PFSK-1 (cell line): ENCODE measurements around the gene KASH5.

Experiments used
- FOXP2 ChIP-seq: optimal IDR thresholded peaks from 2 replicates; pipeline ENCODE3; 2011; ENCODE audit warnings: borderline replicate concordance, control low read depth, inconsistent platforms; ENCODE audit not compliant: insufficient read depth; ENCODE audit errors: extremely low read length, extremely low read depth
- POLR2AphosphoS5 ChIP-seq: IDR thresholded peaks from 2 replicates; pipeline ENCODE4 v1.6.1; 2012; ENCODE audit warnings: low read depth, mild to moderate bottlenecking, control low read depth, low read length, moderate library complexity
- REST ChIP-seq, 2 experiments: IDR thresholded peaks; 2 replicates each; pipeline versions ENCODE4 v1.6.1 to v1.8.0; 2011 to 2012; ENCODE audit warnings: low read depth in 2 of 2, low read length in 2 of 2, control low read depth in 1 of 2, inconsistent platforms in 1 of 2, mild to moderate bottlenecking in 1 of 2, moderate library complexity in 1 of 2; ENCODE audit not compliant: insufficient read depth in 1 of 2
- SIN3A ChIP-seq: IDR thresholded peaks from 2 replicates; pipeline ENCODE4 v1.6.1; 2012; ENCODE audit warnings: mild to moderate bottlenecking, low read length, moderate library complexity, borderline replicate concordance; ENCODE audit not compliant: insufficient read depth
- TAF1 ChIP-seq: IDR thresholded peaks from 2 replicates; pipeline ENCODE4 v1.6.1; 2012; ENCODE audit warnings: low read length, control low read depth, borderline replicate concordance; ENCODE audit not compliant: insufficient read depth

Gene KASH5

DNA sequence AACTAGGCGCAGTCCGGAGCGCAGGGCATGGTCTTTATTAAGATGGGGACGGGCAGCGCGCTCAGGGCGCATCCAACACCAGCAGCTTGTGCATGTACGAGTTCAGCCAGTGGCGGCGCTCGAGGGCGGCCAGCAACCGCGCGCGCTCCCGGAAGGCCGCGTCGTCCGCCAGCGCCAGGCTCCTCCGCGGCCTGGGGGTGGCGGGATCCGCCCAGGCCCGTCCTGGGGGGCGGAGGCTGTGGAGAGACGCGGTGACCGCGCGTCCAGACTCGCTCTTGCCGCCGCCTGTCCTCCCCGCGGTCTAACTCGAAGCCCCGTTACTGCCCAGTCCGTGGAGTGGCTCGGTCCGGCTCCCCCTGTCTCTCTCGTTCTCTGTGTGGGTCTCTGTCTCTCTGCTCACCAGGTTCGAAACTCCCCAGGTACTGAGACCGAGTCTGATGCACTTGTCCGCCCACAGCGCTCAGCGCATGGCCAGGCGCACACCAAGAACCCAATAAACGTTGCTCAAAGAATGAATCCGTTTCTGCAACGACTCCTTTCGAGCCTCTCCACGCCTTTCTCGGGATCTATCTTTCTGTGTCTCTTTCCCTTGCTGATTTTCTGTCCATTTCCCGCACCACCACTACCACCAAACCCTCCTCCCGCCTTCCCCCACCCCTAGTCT, 34.5 kb downstream of the KASH5 start:
- TF ChIP-seq FOXP2: peak; percentile 9
- TF ChIP-seq TAF1: no peak
- TF ChIP-seq SIN3A: no peak

DNA sequence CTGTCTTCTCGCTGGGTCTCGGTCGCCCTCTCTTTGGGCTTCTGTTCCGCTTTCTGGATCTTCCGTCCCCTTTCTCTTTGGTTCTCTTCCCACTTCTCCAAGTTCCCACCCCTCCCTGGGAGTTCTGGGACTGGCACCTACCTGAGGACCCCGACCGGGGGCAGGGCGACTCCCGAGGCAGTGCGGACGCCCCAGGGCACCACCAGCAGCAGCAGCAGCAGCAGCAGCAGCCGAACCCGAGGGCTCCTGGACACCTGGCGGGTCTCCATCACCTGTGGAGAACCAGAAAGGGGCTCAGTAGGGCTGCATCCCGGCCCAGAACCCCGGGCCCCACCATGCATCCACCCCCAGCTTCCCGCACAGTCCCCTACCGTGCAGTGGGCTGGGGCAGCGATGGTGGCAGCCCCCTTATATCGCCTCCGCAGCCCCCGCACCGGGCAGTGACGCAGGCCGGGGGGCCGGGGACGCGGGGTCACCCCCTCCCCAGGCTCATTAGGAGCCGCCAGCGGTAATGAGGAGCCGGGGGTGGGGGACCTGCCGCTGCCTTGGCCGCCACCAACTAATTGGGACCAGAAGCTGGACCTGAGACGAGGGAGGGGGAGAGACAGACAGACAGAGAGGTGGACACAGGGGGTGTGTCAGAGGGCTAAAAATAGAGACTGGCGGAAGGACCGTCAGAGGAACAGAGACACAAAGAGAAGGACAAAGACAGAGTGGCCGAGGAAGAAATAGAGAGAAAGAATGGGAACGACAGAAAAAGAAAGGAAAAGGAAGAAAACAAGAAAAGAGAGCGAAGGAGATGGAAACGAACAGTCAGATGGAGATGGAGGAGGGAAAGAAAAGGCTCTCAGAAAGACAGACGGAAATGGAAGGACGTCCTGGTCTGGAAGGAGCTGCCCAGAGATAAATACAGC, 35.3 kb downstream of the KASH5 start, which contains the start of gene PTH2:
Gene PTH2, minus strand, starts transcription at position 371 of the 914 bp plus-strand sequence. Its CDS starts 102 bp downstream, at position 269.
- TF ChIP-seq REST (IDR thresholded peaks at IDR 0.05; ENCODE audit: insufficient read depth in 1 of 2, low read depth in 2 of 2, low read length in 2 of 2): no peak
- TF ChIP-seq SIN3A: no peak
- no peak for TF ChIP-seq POLR2AphosphoS5

DNA sequence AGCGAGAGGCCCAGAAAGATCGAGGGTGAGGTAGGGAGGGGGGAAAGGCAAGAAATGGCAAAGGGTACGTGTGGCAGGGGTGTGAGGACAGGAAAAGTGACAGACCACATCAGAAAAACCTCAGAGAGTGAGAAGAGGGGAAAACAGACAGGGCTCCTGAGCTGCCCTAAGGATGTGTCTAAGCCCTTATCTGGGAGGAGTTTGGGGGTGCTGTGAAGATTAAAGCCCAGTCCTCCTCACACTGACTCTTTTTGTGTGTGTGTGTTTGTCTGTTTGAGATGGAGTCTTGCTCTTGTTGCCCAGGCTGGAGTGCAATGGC, 35.9 kb downstream of the KASH5 start:
- no peak for TF ChIP-seq TAF1
- no peak for TF ChIP-seq REST (IDR thresholded peaks at IDR 0.05; ENCODE audit: insufficient read depth in 1 of 2, low read depth in 2 of 2, low read length in 2 of 2)
- no peak for TF ChIP-seq SIN3A
- TF ChIP-seq POLR2AphosphoS5: no peak
- TF ChIP-seq FOXP2: no peak

DNA sequence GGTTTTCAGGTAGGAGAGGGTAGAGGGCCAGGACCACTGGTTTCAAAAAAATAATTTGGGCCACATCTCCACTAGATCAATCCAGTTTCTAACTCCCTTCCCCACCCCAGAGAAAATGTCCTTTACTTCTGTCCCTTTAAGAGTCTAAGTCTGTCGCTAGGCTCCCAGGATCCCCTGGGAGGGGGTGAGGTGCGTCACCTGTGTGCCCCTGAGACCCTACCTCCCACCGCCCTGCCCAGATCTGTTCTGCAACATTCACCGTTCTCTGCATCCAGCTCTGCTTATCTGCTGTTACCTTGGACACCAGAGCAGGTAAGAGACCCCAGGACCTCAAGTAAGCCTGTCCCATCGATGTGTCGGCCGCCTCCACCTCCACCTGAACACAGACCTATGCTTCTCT, 37.1 kb downstream of the KASH5 start, which contains the start of gene GFY:
Gene GFY, plus strand, starts transcription at position 211 of the 400 bp plus-strand sequence. CDS start 1,043 bp downstream, outside the sequence.
- no peak for TF ChIP-seq REST (IDR thresholded peaks at IDR 0.05; ENCODE audit: insufficient read depth in 1 of 2, low read depth in 2 of 2, low read length in 2 of 2)
- TF ChIP-seq POLR2AphosphoS5: no peak
- no peak for TF ChIP-seq SIN3A
- no peak for TF ChIP-seq TAF1
- TF ChIP-seq FOXP2: no peak

DNA sequence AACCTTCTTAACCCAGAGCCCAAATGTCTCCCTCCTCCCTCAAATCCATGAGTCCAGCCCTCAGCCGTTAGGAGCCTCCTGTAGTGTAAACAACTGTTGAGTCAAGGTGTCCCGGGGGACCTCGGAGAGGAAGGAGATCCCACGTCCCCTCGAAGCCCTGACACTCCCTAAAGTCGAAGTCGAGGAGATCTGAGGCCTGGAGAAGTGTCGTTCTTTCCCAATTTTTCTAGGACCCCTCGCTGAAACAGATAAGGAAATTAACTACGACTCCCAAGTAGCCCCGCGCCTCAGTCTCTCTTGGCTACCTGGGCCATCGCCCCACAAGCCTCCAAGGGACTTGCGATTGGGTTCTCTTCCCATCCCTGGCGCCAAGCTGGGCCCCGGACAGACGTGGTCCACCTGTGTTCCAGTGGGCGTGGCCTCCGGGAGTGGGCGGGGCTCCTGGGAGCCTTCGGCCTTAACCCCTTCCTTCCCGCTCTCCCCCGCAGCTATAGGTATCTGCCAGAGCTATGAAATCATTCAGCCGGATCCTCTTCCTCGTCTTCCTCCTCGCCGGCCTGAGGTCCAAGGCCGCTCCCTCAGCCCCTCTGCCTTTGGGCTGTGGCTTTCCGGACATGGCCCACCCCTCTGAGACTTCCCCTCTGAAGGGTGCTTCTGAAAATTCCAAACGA, 38.0 kb downstream of the KASH5 start:
- TF ChIP-seq POLR2AphosphoS5 (no peak), REST (IDR thresholded peaks at IDR 0.05; ENCODE audit: insufficient read depth in 1 of 2, low read depth in 2 of 2, low read length in 2 of 2) (no peak), SIN3A (no peak), FOXP2 (no peak), TAF1 (no peak)
